Smooth muscle cell (in vitro differentiated cells): ENCODE results near the gene PAGE4. TPM values are rescaled to one million over a fixed set of nuclear protein-coding genes. Genes with fewer than 3 reads are reported as not detected.

Experiments
- DNase-seq: peaks from one replicate; lab custom pipeline; 2025; ENCODE audit not compliant: unreplicated experiment; lab: John Stamatoyannopoulos, UW
- H2AFZ ChIP-seq: fragments of 200-600 bp; sonication (generic); 2 replicates; pipeline ENCODE4 v1.6.0; 2016; ENCODE audit warnings: antibody characterized with exemption, low read depth, mild to moderate bottlenecking
- H3F3A ChIP-seq: fragments of 200-600 bp; sonication (generic); 2 replicates; pipeline ENCODE4 v1.6.0; 2017; ENCODE audit warnings: antibody characterized with exemption, low read depth
- H3K27ac ChIP-seq: fragments of 200-600 bp; sonication (generic); 2 replicates; pipeline ENCODE4 v1.5.1; 2016; ENCODE audit warnings: low read depth, mild to moderate bottlenecking
- H3K27me3 ChIP-seq: fragments of 200-600 bp; sonication (generic); 2 replicates; pipeline ENCODE4 v1.6.1; 2016; ENCODE audit warnings: low read depth, mild to moderate bottlenecking
- H3K36me3 ChIP-seq: fragments of 200-600 bp; sonication (generic); 2 replicates; pipeline ENCODE4 v1.5.1; 2016; ENCODE audit warnings: low read depth
- H3K4me1 ChIP-seq: fragments of 200-600 bp; sonication (generic); 2 replicates; pipeline ENCODE4 v1.5.1; 2016; ENCODE audit warnings: low read depth
- H3K4me2 ChIP-seq: fragments of 200-600 bp; sonication (generic); 2 replicates; pipeline ENCODE4 v1.6.0; 2016; ENCODE audit warnings: mild to moderate bottlenecking
- H3K4me3 ChIP-seq: fragments of 200-600 bp; sonication (generic); 2 replicates; pipeline ENCODE4 v1.5.1; 2016; ENCODE audit warnings: mild to moderate bottlenecking
- H3K79me2 ChIP-seq: fragments of 200-600 bp; sonication (generic); 2 replicates; pipeline ENCODE4 v1.6.0; 2016; ENCODE audit warnings: low read depth, mild to moderate bottlenecking
- H3K9ac ChIP-seq: fragments of 200-600 bp; sonication (generic); 2 replicates; pipeline ENCODE4 v1.6.0; 2016; ENCODE audit warnings: low read depth
- H3K9me3 ChIP-seq: fragments of 200-600 bp; sonication (generic); replicated peaks from 2 replicates; pipeline ENCODE4 v1.5.1; 2016; ENCODE audit warnings: low read depth
- H4K20me1 ChIP-seq: fragments of 200-600 bp; sonication (generic); 2 replicates; pipeline ENCODE4 v1.6.0; 2016; ENCODE audit warnings: low read depth
- CTCF ChIP-seq: fragments of 200-600 bp; sonication (generic); IDR thresholded peaks from 2 replicates; pipeline ENCODE4 v1.5.1; 2017; ENCODE audit warnings: borderline replicate concordance, mild to moderate bottlenecking, antibody characterized with exemption; ENCODE audit not compliant: insufficient read depth, poor library complexity, severe bottlenecking
- WGBS: methylation state at CpG from one replicate; pipeline ENCODE4 v1.1.7; 2016; ENCODE audit warnings: low lambda C conversion rate; 5-methylcytosine and 5-hydroxymethylcytosine counted together
- polyA plus RNA-seq: library from polyadenylated mRNA; unstranded; fragments of >200 nt; fragmentation: Nextera tagmentation; extraction: Ambion mirVana; gene quantifications from 2 replicates; pipeline ENCODE4 v1.2.1, GENCODE V29; 2016
- total RNA-seq: library from RNA; depleted of rRNA; stranded (reverse); fragments of >200 nt; gene quantifications from 2 replicates; pipeline ENCODE4 v1.2.3, GENCODE V29; 2014

PAGE4 gene
- total and polyA plus RNA-seq, 2 experiments from 2014 or later = not detected

GRCh38 chrX:49878834-49879655, 49.9 kb downstream of the PAGE4 start, which contains the start of gene USP27X:
Gene USP27X (plus strand): TSS chrX:49879484. CDS start chrX:49880308, 824 bp downstream.
- Histone ChIP-seq H3K79me2 (no peaks in the 10 kb centered on the region), H3K36me3 (no peaks in the 10 kb centered on the region), H3K4me3 (peak within 1 kb of the TSS; percentile 58), H3K9ac (peak within 1 kb of the TSS; percentile 54), H3K9me3 (no peaks in the 10 kb centered on the region), H3F3A (no peaks in the 10 kb centered on the region), H4K20me1 (no peaks in the 10 kb centered on the region), H3K27me3 (no peaks in the 10 kb centered on the region), H3K4me2 (peak within 1 kb of the TSS; percentile 83), H3K4me1 (no peaks in the 10 kb centered on the region), H3K27ac (peak within 1 kb of the TSS; percentile 66), H2AFZ (peak within 1 kb of the TSS; percentile 86)
- peak; percentile 55 for TF ChIP-seq CTCF
- DNase-seq = peak; percentile 62
- 59% methylated on average over 48 of the region's 60 CpGs for WGBS

GRCh38 chrX:49879656-49880277, 50.7 kb downstream of the PAGE4 start:
- H3F3A ChIP-seq = no peaks in the 10 kb centered on the region
- no peaks in the 10 kb centered on the region for H3K79me2 ChIP-seq
- peak overlapping the region; percentile 58 for H3K4me3 ChIP-seq
- no peak for DNase-seq
- H3K27ac ChIP-seq = peak overlapping the region; percentile 66
- no peaks in the 10 kb centered on the region for H3K36me3 ChIP-seq
- no peaks in the 10 kb centered on the region for H3K27me3 ChIP-seq
- TF ChIP-seq CTCF = no peak
- no peaks in the 10 kb centered on the region for H4K20me1 ChIP-seq
- peak overlapping the region; percentile 54 for H3K9ac ChIP-seq
- WGBS = 30% methylated on average over 42 of the region's 55 CpGs
- peak overlapping the region; percentile 83 for H3K4me2 ChIP-seq
- H3K9me3 ChIP-seq = no peaks in the 10 kb centered on the region
- no peaks in the 10 kb centered on the region for H3K4me1 ChIP-seq
- H2AFZ ChIP-seq = peak overlapping the region; percentile 86

- no peak for DNase-seq
- no peaks in the 10 kb centered on the region for H3K9me3 ChIP-seq
- H3K4me1 ChIP-seq = no peaks in the 10 kb centered on the region
- H3K4me2 ChIP-seq = peak overlapping the region; percentile 83
- no peaks in the 10 kb centered on the region for H3K79me2 ChIP-seq
- no peaks in the 10 kb centered on the region for H3F3A ChIP-seq
- no peak overlapping the region for H3K27ac ChIP-seq
- H3K36me3 ChIP-seq = no peaks in the 10 kb centered on the region
- WGBS = 88% methylated on average over 12 of the region's 12 CpGs
- no peaks in the 10 kb centered on the region for H3K27me3 ChIP-seq
- H4K20me1 ChIP-seq = no peaks in the 10 kb centered on the region
- no peak overlapping the region for H2AFZ ChIP-seq
- no peak overlapping the region for H3K9ac ChIP-seq
- TF ChIP-seq CTCF = no peak
- no peak overlapping the region for H3K4me3 ChIP-seq
Measured at GRCh38 chrX:49880668-49881067, 51.6 kb downstream of the PAGE4 start.

Other genes starting within 250 kb of the PAGE4 start
- gene GAGE12H, start 249.4 kb upstream of the PAGE4 start, total RNA-seq = not detected in 2 replicates
- not detected in 2 replicates for gene GAGE12H, start 249.4 kb upstream of the PAGE4 start, polyA plus RNA-seq
- gene GAGE2A, start 239.8 kb upstream of the PAGE4 start, total RNA-seq = not detected in 2 replicates
- not detected in 2 replicates for gene GAGE2A, start 239.8 kb upstream of the PAGE4 start, polyA plus RNA-seq
- gene GAGE1, start 230.3 kb upstream of the PAGE4 start, total RNA-seq = not detected in 2 replicates
- gene GAGE1, start 230.3 kb upstream of the PAGE4 start, polyA plus RNA-seq = not detected in 2 replicates
- not detected in 2 replicates for gene PAGE1, start 133.3 kb upstream of the PAGE4 start, total RNA-seq
- not detected in 2 replicates for gene PAGE1, start 133.3 kb upstream of the PAGE4 start, polyA plus RNA-seq
- gene USP27X, start 50.2 kb downstream of the PAGE4 start, total RNA-seq = 3.1 and 4.7 TPM in 2 replicates
- 0.53 and 1.3 TPM in 2 replicates for gene USP27X, start 50.2 kb downstream of the PAGE4 start, polyA plus RNA-seq
- gene CLCN5, start 93.3 kb downstream of the PAGE4 start, total RNA-seq = 7.1 and 11.7 TPM in 2 replicates
- gene CLCN5, start 93.3 kb downstream of the PAGE4 start, polyA plus RNA-seq = 1.7 TPM in 2 replicates